ENCODE data around the gene TCF7L1. TPM values are rescaled to one million over a fixed set of nuclear protein-coding genes. Genes with fewer than 3 reads are reported as not detected.
"Not testable (repeated sequence)": the region's sequence is repeated elsewhere in the genome, so short reads cannot be mapped to it uniquely, and the experiment has no call there.

Gene TCF7L1
- total RNA-seq, 1 donor from 2014 or later: 6.0 TPM

GRCh38 chr2:85327822-85328617 lies 194.8 kb downstream of the TCF7L1 start, which contains the start of gene TGOLN2:
TGOLN2 (minus strand) TSS chr2:85327989; CDS start chr2:85327962, 27 bp downstream.
- intact Hi-C loops (cut with DNase I): no loop called here
- DNase-seq (ENCODE audit: low spot score): peak; percentile 96

- intact Hi-C loops (cut with DNase I): no loop called here
Measured at GRCh38 chr2:85329181-85329651, 196.0 kb downstream of the TCF7L1 start.

GRCh38 chr2:85329701-85330100 lies 196.5 kb downstream of the TCF7L1 start:
- intact Hi-C loops (cut with DNase I); DNase-seq (ENCODE audit: low spot score): not testable (repeated sequence)

More at GRCh38 chr2:85329181-85329651, 196.0 kb downstream of the TCF7L1 start:
- DNase-seq (ENCODE audit: low spot score): no peak

GRCh38 chr2:85330839-85331636 lies 197.8 kb downstream of the TCF7L1 start:
- no peak for DNase-seq (ENCODE audit: low spot score)
- intact Hi-C loops (cut with DNase I): no loop called here

GRCh38 chr2:85333877-85334276 lies 200.7 kb downstream of the TCF7L1 start:
- intact Hi-C loops (cut with DNase I); DNase-seq (ENCODE audit: low spot score): not testable (repeated sequence)

GRCh38 chr2:85334928-85335327 lies 201.7 kb downstream of the TCF7L1 start:
- DNase-seq (ENCODE audit: low spot score): no peak
- intact Hi-C loops (cut with DNase I): no loop called here

GRCh38 chr2:85340034-85340892 lies 207.1 kb downstream of the TCF7L1 start:
- intact Hi-C loops (cut with DNase I): no loop called here
- DNase-seq (ENCODE audit: low spot score): no peak

- no peak for DNase-seq (ENCODE audit: low spot score)
- intact Hi-C loops (cut with DNase I): no loop called here
Measured at GRCh38 chr2:85341269-85342029, 208.3 kb downstream of the TCF7L1 start.

GRCh38 chr2:85342156-85342555 lies 209.0 kb downstream of the TCF7L1 start:
- intact Hi-C loops (cut with DNase I): no loop called here
- DNase-seq (ENCODE audit: low spot score): no peak

GRCh38 chr2:85343207-85343895 lies 210.2 kb downstream of the TCF7L1 start:
- intact Hi-C loops (cut with DNase I); DNase-seq (ENCODE audit: low spot score): not testable (repeated sequence)

GRCh38 chr2:85344356-85344954 lies 211.3 kb downstream of the TCF7L1 start:
- intact Hi-C loops (cut with DNase I): no loop called here
- DNase-seq (ENCODE audit: low spot score): no peak

- intact Hi-C loops (cut with DNase I): no loop called here
- DNase-seq (ENCODE audit: low spot score): no peak
Measured at GRCh38 chr2:85347599-85347998, 214.4 kb downstream of the TCF7L1 start.

- DNase-seq (ENCODE audit: low spot score): peak; percentile 53
- intact Hi-C loops (cut with DNase I): no loop called here
Measured at GRCh38 chr2:85353876-85354285, 220.7 kb downstream of the TCF7L1 start.

- intact Hi-C loops (cut with DNase I): no loop called here
- peak; percentile 98 for DNase-seq (ENCODE audit: low spot score)
Measured at GRCh38 chr2:85354286-85355072, 221.3 kb downstream of the TCF7L1 start, which contains the start of the genes ELMOD3 and RETSAT. ELMOD3 (plus strand) TSS chr2:85354769; CDS start chr2:85357199, 2,430 bp downstream. RETSAT (minus strand) TSS chr2:85354528; CDS start chr2:85354507, 21 bp downstream.

GRCh38 chr2:85355073-85355410 lies 221.8 kb downstream of the TCF7L1 start:
- intact Hi-C loops (cut with DNase I): no loop called here
- DNase-seq (ENCODE audit: low spot score): peak; percentile 72

GRCh38 chr2:85355521-85355920 lies 222.3 kb downstream of the TCF7L1 start:
- DNase-seq (ENCODE audit: low spot score): peak; percentile 66
- intact Hi-C loops (cut with DNase I): no loop called here

- DNase-seq (ENCODE audit: low spot score): peak; percentile 39
- intact Hi-C loops (cut with DNase I): no loop called here
Measured at GRCh38 chr2:85356186-85356585, 223.0 kb downstream of the TCF7L1 start.
